HepG2 (cell line): ENCODE measurements around the gene EEPD1. TPM values are rescaled to one million over a fixed set of nuclear protein-coding genes. Genes with fewer than 3 reads are reported as not detected.

Experiments
- ATRX ChIP-seq: sonication (generic); formaldehyde crosslinking; IDR thresholded peaks from 2 replicates; pipeline ENCODE4 v1.4.0; 2020; ENCODE audit warnings: missing genetic modification reagents, borderline replicate concordance
- CBFB ChIP-seq: sonication (generic); formaldehyde crosslinking; IDR thresholded peaks from 2 replicates; pipeline ENCODE4 v1.4.0; 2020; ENCODE audit warnings: missing genetic modification reagents
- DPF2 ChIP-seq: sonication (generic); formaldehyde crosslinking; IDR thresholded peaks from 2 replicates; pipeline ENCODE4 v1.4.0; 2020; ENCODE audit warnings: mild to moderate bottlenecking, low read depth, missing genetic modification reagents, borderline replicate concordance
- GZF1 ChIP-seq: sonication (generic); formaldehyde crosslinking; IDR thresholded peaks from 2 replicates; pipeline ENCODE4 v1.5.1; 2020; ENCODE audit warnings: mild to moderate bottlenecking, missing genetic modification reagents
- HOXA7 ChIP-seq: sonication (generic); formaldehyde crosslinking; IDR thresholded peaks from 2 replicates; pipeline ENCODE4 v1.8.1; 2022; ENCODE audit warnings: mild to moderate bottlenecking, missing genetic modification reagents, moderate library complexity
- LCORL ChIP-seq, 2 experiments: fragments of 450-650 bp in 1 of 2; sonication (generic) in 1 of 2; formaldehyde crosslinking in 1 of 2; IDR thresholded peaks; 2 replicates each; pipeline versions ENCODE4 v1.5.0 to v1.6.1; 2017 to 2020; ENCODE audit warnings: antibody characterized with exemption in 1 of 2, missing genetic modification reagents in 1 of 2
- RNF2 ChIP-seq: fragments of 450-650 bp; conservative IDR thresholded peaks from 2 replicates; pipeline ENCODE4 v1.6.1; 2016; ENCODE audit warnings: low read depth
- THAP11 ChIP-seq: IDR thresholded peaks from 2 replicates; pipeline ENCODE4 v1.6.1; 2016; ENCODE audit warnings: missing biosample characterization, missing genetic modification reagents
- TP53 ChIP-seq: sonication (generic); formaldehyde crosslinking; conservative IDR thresholded peaks from 2 replicates; pipeline ENCODE4 v1.4.0; 2020; ENCODE audit warnings: missing genetic modification reagents
- ZNF205 ChIP-seq: IDR thresholded peaks from 2 replicates; pipeline ENCODE4 v1.6.1; 2018; ENCODE audit warnings: missing biosample characterization, missing genetic modification reagents
- ZNF256 ChIP-seq: sonication (generic); formaldehyde crosslinking; conservative IDR thresholded peaks from 2 replicates; pipeline ENCODE4 v1.4.0; 2020; ENCODE audit warnings: missing genetic modification reagents
- ZNF274 ChIP-seq: sonication (generic); formaldehyde crosslinking; IDR thresholded peaks from 2 replicates; pipeline ENCODE4 v1.5.1; 2020; ENCODE audit warnings: mild to moderate bottlenecking, missing genetic modification reagents
- ZNF430 ChIP-seq: sonication (generic); formaldehyde crosslinking; IDR thresholded peaks from 2 replicates; pipeline ENCODE4 v1.9.0; 2021; ENCODE audit warnings: mild to moderate bottlenecking, missing genetic modification reagents
- ZNF615 ChIP-seq: sonication (generic); formaldehyde crosslinking; IDR thresholded peaks from 2 replicates; pipeline ENCODE4 v1.5.0; 2020; ENCODE audit warnings: mild to moderate bottlenecking, missing genetic modification reagents, borderline replicate concordance
- ZNF672 ChIP-seq: sonication (generic); formaldehyde crosslinking; IDR thresholded peaks from 2 replicates; pipeline ENCODE4 v1.8.1; 2022; ENCODE audit warnings: missing genetic modification reagents
- ZNF773 ChIP-seq: sonication (generic); formaldehyde crosslinking; IDR thresholded peaks from 2 replicates; pipeline ENCODE4 v1.4.0; 2020; ENCODE audit warnings: missing genetic modification reagents, borderline replicate concordance
- ZSCAN30 ChIP-seq: sonication (generic); formaldehyde crosslinking; IDR thresholded peaks from 2 replicates; pipeline ENCODE4 v1.5.0; 2020; ENCODE audit warnings: mild to moderate bottlenecking, missing genetic modification reagents
- polyA plus RNA-seq, 8 experiments: library from polyadenylated mRNA; depleted of rRNA in 3 of 8; stranded (reverse) in 7 of 8; unstranded in 1 of 8; fragments of >200 nt; fragmentation: Illumina TruSeq in 4 of 8; extraction: Trizol in 4 of 8; gene quantifications; 2 replicates each; pipeline versions ENCODE4 v1.2.1 to v1.2.3, GENCODE V29; 2011 to 2016; ENCODE audit warnings: low read depth in 4 of 8, missing spikeins in 1 of 8, mixed read lengths in 1 of 8; ENCODE audit not compliant: insufficient read depth in 1 of 8
- total RNA-seq, 5 experiments: library from RNA; depleted of rRNA; stranded (reverse); fragments of >200 nt; fragmentation: Illumina TruSeq; extraction: Trizol; gene quantifications; 2 replicates each; pipeline ENCODE4 v1.2.3, GENCODE V29; 2016; ENCODE audit warnings: low read depth in 1 of 5
- TF ChIP-seq, protein P1 (sequence below): sonication (generic); formaldehyde crosslinking; IDR thresholded peaks from 2 replicates; pipeline ENCODE4 v1.5.1; 2020; ENCODE audit warnings: mild to moderate bottlenecking, moderate library complexity, missing genetic modification reagents
- TF ChIP-seq, protein P2 (sequence below): sonication (generic); formaldehyde crosslinking; IDR thresholded peaks from 2 replicates; pipeline ENCODE4 v1.9.0; 2021; ENCODE audit warnings: missing genetic modification reagents, borderline replicate concordance
- TF ChIP-seq, protein P3 (sequence below): sonication (generic); formaldehyde crosslinking; IDR thresholded peaks from 2 replicates; pipeline ENCODE4 v1.4.0; 2020; ENCODE audit warnings: missing genetic modification reagents, borderline replicate concordance
- TF ChIP-seq, protein P4 (sequence below): sonication (generic); formaldehyde crosslinking; IDR thresholded peaks from 2 replicates; pipeline ENCODE4 v1.5.1; 2020; ENCODE audit warnings: missing genetic modification reagents, mild to moderate bottlenecking, borderline replicate concordance

Gene EEPD1
- total and polyA plus RNA-seq, 2 of the 13 experiments (the other 11 are each of a cell fraction or from before 2014, with no cell fraction given) = 10.1 to 16.4 TPM

DNA sequence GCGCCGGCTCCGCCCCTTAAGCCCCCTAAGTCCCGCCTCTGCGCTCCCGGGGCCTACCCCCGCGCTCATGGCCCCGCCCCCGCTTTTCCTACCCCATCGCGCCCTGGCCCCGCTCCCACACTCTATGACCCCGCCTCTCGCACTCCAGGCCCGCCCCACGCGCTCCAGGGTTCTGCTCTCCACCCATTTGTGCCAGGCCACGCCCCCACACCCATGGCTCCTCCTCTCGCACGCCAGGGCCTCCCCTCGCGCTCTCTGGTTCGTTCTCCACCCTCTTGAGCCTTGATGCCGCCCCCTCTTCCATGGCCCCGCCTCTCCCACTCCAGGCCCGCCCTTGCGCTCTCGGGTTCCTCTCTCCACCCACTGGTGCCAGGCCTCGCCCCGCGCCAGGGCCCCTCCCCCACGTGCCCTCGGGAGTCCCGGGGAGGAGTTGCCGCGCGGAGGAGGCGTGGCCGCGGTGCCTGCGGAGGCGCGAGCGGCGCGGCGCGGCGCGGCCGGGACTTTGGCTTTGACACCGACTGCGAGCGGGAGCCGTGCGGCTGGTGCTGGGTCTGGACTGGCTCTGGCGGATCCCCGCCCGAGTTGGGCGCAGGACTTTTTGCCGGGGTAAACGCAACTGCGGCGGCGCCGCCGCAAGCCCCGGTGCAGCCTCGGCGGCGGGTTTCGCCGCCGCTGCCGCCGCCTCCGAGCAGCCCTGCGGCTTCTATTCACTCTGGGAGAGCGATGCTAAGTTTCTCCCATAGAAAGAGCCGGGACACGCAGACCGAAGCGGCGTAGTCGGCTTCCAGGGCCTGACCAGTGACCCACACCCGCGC is at the start of gene EEPD1 (continued):
- TF ChIP-seq ZNF672 (CRISPR knock-in tag) (no peak), TP53 (no peak), ZNF256 (CRISPR knock-in tag) (no peak), ZNF430 (CRISPR knock-in tag) (peak; percentile 40; the same call in 1 of the 2 replicates), ZNF274 (CRISPR knock-in tag) (no peak), RNF2 (0 out of 2 replicates have a peak, but pooled peaks have one; percentile 39), ZNF615 (CRISPR knock-in tag) (no peak), ZNF773 (CRISPR knock-in tag) (no peak), ZNF205 (CRISPR knock-in tag) (no peak; the same call in 1 of the 2 replicates), CBFB (CRISPR knock-in tag) (0 out of 2 replicates have a peak, but pooled peaks have one; percentile 38), HOXA7 (CRISPR knock-in tag) (no peak), ATRX (no peak), ZSCAN30 (CRISPR knock-in tag) (no peak), GZF1 (CRISPR knock-in tag) (no peak), THAP11 (CRISPR knock-in tag) (peak; percentile 56; the same call in 1 of the 2 replicates), LCORL (IDR thresholded peaks at IDR 0.05) (no peak), LCORL (CRISPR knock-in tag; IDR thresholded peaks at IDR 0.05) (peak; percentile 61; the same call in 1 of the 2 replicates), DPF2 (CRISPR knock-in tag) (no peak)
- TF ChIP-seq, protein P1, sequence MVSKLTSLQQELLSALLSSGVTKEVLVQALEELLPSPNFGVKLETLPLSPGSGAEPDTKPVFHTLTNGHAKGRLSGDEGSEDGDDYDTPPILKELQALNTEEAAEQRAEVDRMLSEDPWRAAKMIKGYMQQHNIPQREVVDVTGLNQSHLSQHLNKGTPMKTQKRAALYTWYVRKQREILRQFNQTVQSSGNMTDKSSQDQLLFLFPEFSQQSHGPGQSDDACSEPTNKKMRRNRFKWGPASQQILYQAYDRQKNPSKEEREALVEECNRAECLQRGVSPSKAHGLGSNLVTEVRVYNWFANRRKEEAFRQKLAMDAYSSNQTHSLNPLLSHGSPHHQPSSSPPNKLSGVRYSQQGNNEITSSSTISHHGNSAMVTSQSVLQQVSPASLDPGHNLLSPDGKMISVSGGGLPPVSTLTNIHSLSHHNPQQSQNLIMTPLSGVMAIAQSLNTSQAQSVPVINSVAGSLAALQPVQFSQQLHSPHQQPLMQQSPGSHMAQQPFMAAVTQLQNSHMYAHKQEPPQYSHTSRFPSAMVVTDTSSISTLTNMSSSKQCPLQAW (CRISPR knock-in tag) = peak; percentile 30; the same call in 1 of the 2 replicates
- TF ChIP-seq, protein P2, sequence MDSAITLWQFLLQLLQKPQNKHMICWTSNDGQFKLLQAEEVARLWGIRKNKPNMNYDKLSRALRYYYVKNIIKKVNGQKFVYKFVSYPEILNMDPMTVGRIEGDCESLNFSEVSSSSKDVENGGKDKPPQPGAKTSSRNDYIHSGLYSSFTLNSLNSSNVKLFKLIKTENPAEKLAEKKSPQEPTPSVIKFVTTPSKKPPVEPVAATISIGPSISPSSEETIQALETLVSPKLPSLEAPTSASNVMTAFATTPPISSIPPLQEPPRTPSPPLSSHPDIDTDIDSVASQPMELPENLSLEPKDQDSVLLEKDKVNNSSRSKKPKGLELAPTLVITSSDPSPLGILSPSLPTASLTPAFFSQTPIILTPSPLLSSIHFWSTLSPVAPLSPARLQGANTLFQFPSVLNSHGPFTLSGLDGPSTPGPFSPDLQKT (CRISPR knock-in tag) = no peak
- TF ChIP-seq, protein P3, sequence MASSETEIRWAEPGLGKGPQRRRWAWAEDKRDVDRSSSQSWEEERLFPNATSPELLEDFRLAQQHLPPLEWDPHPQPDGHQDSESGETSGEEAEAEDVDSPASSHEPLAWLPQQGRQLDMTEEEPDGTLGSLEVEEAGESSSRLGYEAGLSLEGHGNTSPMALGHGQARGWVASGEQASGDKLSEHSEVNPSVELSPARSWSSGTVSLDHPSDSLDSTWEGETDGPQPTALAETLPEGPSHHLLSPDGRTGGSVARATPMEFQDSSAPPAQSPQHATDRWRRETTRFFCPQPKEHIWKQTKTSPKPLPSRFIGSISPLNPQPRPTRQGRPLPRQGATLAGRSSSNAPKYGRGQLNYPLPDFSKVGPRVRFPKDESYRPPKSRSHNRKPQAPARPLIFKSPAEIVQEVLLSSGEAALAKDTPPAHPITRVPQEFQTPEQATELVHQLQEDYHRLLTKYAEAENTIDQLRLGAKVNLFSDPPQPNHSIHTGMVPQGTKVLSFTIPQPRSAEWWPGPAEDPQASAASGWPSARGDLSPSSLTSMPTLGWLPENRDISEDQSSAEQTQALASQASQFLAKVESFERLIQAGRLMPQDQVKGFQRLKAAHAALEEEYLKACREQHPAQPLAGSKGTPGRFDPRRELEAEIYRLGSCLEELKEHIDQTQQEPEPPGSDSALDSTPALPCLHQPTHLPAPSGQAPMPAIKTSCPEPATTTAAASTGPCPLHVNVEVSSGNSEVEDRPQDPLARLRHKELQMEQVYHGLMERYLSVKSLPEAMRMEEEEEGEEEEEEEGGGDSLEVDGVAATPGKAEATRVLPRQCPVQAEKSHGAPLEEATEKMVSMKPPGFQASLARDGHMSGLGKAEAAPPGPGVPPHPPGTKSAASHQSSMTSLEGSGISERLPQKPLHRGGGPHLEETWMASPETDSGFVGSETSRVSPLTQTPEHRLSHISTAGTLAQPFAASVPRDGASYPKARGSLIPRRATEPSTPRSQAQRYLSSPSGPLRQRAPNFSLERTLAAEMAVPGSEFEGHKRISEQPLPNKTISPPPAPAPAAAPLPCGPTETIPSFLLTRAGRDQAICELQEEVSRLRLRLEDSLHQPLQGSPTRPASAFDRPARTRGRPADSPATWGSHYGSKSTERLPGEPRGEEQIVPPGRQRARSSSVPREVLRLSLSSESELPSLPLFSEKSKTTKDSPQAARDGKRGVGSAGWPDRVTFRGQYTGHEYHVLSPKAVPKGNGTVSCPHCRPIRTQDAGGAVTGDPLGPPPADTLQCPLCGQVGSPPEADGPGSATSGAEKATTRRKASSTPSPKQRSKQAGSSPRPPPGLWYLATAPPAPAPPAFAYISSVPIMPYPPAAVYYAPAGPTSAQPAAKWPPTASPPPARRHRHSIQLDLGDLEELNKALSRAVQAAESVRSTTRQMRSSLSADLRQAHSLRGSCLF (CRISPR knock-in tag) = no peak
- TF ChIP-seq, protein P4, sequence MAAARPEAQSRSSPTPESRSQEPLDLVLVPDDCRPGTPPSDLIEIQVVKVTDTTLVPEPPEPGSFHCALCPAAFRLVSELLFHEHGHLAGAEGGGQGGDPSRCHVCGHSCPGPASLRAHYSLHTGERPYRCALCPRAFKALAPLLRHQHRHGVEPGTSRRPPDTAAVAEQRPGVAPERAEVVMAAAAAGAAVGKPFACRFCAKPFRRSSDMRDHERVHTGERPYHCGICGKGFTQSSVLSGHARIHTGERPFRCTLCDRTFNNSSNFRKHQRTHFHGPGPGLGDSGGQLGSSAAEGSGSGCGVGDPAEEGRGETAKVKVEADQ (CRISPR knock-in tag) = no peak
